ENCODE data around the gene GAPT.

The GAPT gene

DNA sequence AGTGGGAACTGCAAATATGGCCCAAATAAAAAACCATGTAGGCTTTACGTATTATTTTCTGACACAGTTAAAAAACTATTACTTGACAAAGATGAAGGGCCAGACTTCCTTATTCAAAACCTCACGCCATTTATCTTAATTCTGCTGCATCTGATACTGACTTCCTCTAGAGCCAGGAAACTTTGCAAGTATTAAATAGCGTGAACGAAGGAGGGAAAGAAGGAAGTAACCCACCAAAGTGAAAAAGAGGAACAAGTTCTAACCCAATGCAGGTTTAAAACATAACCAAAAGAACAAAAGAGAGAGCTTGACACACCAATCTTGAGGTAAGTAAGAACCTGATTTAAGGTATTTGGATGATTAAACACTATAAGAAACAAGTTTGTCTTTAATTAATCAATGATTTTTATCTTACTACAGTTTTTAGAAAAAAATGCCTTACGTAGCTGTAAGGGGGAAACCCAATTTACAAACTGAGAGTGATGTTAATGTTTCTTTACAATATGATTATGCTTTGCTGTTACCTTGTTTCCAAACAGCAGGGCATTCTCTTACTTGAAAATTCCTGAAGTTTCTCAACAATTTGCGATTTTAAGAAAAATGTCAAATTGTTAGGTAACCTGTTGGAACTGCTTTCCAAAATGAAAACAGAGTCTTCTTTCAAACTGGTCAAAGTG, at the start of gene GAPT:
Gene GAPT, plus strand, starts transcription at position 220 of the 677 bp plus-strand sequence. CDS start 3,102 bp downstream, outside the sequence.
- no peak for DNase-seq (ENCODE audit: low spot score)

- no peak for DNase-seq (ENCODE audit: low spot score)
Observed at GRCh38 chr5:58444805-58445204, 46.4 kb upstream of the GAPT start.

DNA sequence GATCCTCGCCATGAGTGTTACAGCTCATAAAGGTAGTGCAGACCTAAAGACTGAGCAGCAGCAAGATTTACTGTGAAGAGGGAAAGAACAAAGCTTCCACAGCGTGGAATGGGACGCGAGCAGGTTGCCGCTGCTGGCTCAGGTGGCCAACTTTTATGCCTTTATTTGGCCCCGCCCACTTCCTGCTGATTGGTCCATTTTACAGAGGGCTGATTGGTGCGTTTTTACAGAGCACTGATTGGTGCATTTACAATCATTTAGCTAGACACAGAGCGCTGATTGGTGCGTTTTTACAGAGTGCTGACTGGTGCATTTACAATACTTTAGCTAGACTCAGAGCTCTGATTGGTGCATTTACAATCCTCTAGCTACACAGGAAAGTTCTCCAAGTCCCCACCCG, 45.2 kb upstream of the GAPT start:
- DNase-seq (ENCODE audit: low spot score): no peak

DNA sequence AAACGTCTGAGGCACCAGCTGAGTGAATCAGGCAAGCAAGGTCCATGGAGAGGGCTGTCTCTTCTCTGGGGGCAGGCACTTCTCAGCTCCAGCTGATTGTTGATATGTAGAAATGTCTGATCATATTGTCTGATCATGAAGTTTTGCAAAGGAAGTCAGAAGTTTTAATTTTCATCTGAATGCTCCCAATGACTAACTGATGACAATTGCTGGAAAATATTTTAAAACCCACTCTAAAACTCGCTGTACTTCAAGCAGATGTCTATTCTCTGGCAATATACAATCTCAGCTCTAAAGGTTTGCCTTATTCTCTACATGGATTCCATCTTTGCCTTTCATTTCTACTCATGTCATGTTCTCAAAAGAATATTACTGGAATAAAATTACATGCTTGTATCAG, 44.0 kb upstream of the GAPT start:
- peak; percentile 51 for DNase-seq (ENCODE audit: low spot score)

GRCh38 chr5:58450018-58450417, 41.2 kb upstream of the GAPT start:
- DNase-seq (ENCODE audit: low spot score): no peak

DNA sequence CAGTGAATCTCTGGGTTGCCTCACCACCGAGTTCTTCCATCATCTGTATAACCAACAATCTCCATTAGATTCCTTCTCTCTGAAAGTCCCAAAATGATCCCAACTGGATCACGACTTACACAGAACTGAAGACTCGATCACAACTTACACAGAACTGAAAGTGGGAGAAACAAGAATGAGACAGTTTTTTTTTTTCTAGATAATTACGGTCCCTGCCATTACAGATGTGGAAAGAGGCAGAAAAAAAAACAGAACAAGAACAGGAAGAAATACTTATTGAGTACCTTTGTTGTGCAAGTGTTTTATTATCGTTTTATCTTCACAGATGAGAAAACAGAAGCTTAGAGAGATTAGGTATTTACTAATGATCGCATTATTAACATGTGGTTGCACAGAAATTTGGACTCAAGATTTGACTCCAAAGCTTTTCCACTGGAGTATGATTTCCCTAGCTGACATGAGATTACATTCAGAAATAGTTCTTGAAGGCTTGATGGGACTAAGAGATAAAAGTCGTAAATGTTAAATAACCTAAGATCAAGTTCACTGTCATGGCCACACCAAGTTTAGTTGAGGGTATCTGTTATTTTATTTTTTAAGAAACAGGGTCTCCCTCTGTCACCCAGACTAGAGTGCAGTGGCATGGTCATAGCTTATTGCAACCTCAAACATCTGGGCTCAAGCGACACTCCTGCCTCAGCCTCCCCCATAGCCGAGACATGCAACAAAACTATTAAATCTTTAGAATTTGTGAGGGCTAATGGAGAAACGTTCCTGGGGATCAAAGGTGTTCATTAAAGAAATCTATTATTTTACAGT, 40.2 kb upstream of the GAPT start:
- no peak for DNase-seq (ENCODE audit: low spot score)

DNA sequence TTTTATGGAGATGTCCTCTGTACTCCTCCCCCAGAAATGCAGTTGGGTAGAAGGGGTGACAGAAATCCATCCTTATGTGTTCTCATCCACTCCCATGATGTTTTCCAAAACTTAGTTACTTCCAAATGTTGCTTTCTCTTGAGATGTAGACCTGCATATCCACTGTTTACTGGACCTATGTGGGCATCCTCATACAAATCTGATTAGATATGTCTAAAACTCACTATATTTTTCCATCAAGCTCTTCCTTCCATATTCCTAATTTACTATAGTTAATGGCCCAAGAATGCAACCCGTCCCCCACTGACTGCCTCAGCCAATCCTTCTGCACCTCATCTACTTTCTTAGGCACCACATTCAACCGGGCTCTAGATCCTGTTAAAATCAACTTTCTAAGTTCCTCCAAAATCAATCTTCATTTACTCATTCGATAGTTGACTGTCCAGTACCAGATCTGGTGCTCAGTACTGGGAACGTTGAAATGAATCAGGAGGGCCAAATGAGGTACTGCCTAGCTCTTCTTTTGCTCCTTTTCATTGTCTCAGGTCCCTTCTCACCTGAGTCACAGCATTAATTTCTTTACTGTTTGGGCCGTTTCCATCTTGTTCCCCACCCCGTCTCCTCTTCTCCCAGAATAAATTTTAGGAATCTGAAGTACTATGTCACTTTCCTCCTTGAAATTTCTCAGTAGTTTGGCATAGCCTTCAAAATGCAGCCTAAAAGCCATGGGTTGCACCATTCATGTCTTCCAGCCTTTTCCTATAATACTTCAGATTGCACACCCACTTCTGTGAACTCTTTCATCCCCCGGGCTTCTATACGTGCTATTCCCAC, 39.3 kb upstream of the GAPT start:
- no peak for DNase-seq (ENCODE audit: low spot score)

GRCh38 chr5:58452566-58453258, 38.5 kb upstream of the GAPT start:
- no peak for DNase-seq (ENCODE audit: low spot score)

- no peak for DNase-seq (ENCODE audit: low spot score)
Observed at GRCh38 chr5:58453306-58453705, 37.9 kb upstream of the GAPT start.

- no peak for DNase-seq (ENCODE audit: low spot score)
Observed at GRCh38 chr5:58454025-58454424, 37.2 kb upstream of the GAPT start.

DNA sequence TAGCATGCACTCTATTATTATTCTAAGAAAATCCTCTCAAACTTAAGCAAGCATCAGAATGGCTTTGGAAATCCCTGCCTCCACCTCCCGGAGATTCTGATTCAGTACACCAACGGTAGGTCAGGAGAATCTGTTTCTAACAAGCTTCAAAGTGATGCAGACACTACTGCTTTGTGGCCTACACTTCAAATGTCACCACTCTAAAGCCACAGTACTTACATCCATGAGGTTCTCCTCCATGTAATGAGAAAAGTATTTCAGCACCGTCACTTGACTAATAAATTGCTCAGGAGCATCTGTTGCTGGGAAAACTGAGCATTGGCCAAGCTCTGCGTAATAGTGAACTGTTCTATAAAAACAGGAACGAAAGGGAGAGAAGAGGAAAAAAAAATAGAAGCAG, 36.2 kb upstream of the GAPT start:
- peak; percentile 9 for DNase-seq (ENCODE audit: low spot score)

DNA sequence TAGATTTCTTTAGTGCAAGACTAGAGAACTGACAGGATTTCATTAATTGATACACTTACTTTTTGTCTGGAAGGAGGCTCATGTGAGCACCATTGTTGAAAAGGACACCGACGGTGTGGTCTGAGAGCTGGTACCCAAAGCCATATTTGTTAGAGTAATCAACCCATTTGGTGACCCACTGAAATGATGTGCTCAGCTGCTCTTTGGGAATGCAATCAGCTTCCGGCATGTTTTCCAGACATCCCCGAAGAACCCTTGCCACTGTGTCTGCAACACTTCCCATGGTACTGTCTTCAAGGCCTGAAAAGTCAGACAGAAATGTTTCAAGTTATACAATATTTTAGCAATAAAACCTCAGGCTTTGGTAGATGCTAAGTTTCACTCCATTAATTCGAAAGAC, 35.8 kb upstream of the GAPT start:
- no peak for DNase-seq (ENCODE audit: low spot score)

- no peak for DNase-seq (ENCODE audit: low spot score)
Observed at GRCh38 chr5:58456026-58456425, 35.2 kb upstream of the GAPT start.

- DNase-seq (ENCODE audit: low spot score): no peak
Observed at GRCh38 chr5:58456486-58456885, 34.7 kb upstream of the GAPT start.

GRCh38 chr5:58457050-58457449, 34.2 kb upstream of the GAPT start:
- no peak for DNase-seq (ENCODE audit: low spot score)

GRCh38 chr5:58458141-58458742, 33.0 kb upstream of the GAPT start:
- DNase-seq (ENCODE audit: low spot score): no peak

GRCh38 chr5:58458743-58459145, 32.5 kb upstream of the GAPT start:
- DNase-seq (ENCODE audit: low spot score): no peak

GRCh38 chr5:58459146-58460001, 31.9 kb upstream of the GAPT start:
- peak; percentile 10 for DNase-seq (ENCODE audit: low spot score)

- peak; percentile 96 for DNase-seq (ENCODE audit: low spot score)
Observed at GRCh38 chr5:58460002-58460731, 31.1 kb upstream of the GAPT start, which contains the start of gene PLK2. Gene PLK2, minus strand, starts transcription at chr5:58460086. Its CDS starts 127 bp downstream, at chr5:58459959.

Measured in GM03348 (cell line).